H1 (cell line): ENCODE data around the gene FASN. TPM values are rescaled to one million over a fixed set of nuclear protein-coding genes. Genes with fewer than 3 reads are reported as not detected.
A peak's percentile ranks its signal among the peaks of the same experiment; 100 is the strongest.

Experiments used
- CTCF ChIA-PET: fragments of 300-600 bp; sonication (Branson Sonifier 250); formaldehyde crosslinking; loops from one replicate; lab custom pipeline; 2021; ENCODE audit not compliant: partially characterized antibody; lab: Charles Lee
- POLR2A ChIA-PET: fragments of 300-600 bp; sonication (Branson Sonifier 250); formaldehyde crosslinking; loops from one replicate; lab custom pipeline; 2021; ENCODE audit warnings: inconsistent platforms; ENCODE audit not compliant: partially characterized antibody; lab: Charles Lee
- DNase-seq, 2 experiments: peaks; one replicate each; pipeline versions ENCODE4 v3.0.0 to v3.0.0-alpha.2; 2010 to 2022; ENCODE audit warnings: low spot score in 2 of 2, low read depth in 1 of 2, mixed read lengths in 1 of 2
- FAIRE-seq: peaks from 2 replicates; lab custom pipeline; 2011; peaks lifted over from hg19 to GRCh38; lab: Jason Lieb, UNC
- H2AFZ ChIP-seq: 2 replicates; pipeline ENCODE4 v1.8.1; 2012; ENCODE audit warnings: low read length, inconsistent platforms
- H2AK5ac ChIP-seq: 2 replicates; pipeline ENCODE4 v1.6.1; 2013; ENCODE audit warnings: low read depth, low read length
- H2BK120ac ChIP-seq: replicated peaks from 2 replicates; pipeline ENCODE3; 2013; ENCODE audit warnings: low read depth, low read length, inconsistent platforms
- H2BK12ac ChIP-seq: 2 replicates; pipeline ENCODE4 v1.6.1; 2013; ENCODE audit warnings: low read depth, low read length
- H2BK15ac ChIP-seq: 2 replicates; pipeline ENCODE4 v1.6.1; 2013; ENCODE audit warnings: low read length
- H2BK20ac ChIP-seq: 2 replicates; pipeline ENCODE4 v1.6.1; 2013; ENCODE audit warnings: low read length
- H2BK5ac ChIP-seq: 2 replicates; pipeline ENCODE4 v1.6.1; 2013; ENCODE audit warnings: low read depth, low read length
- H3K14ac ChIP-seq: 2 replicates; pipeline ENCODE4 v1.6.1; 2013; ENCODE audit warnings: inconsistent platforms; ENCODE audit not compliant: insufficient read length
- H3K18ac ChIP-seq: 2 replicates; pipeline ENCODE4 v1.6.1; 2013; ENCODE audit warnings: low read length; ENCODE audit errors: extremely low read depth
- H3K23ac ChIP-seq: 2 replicates; pipeline ENCODE4 v1.6.1; 2013; ENCODE audit warnings: inconsistent platforms; ENCODE audit not compliant: insufficient read length
- H3K23me2 ChIP-seq: 2 replicates; pipeline ENCODE4 v1.6.1; 2013; ENCODE audit warnings: low read depth, low read length
- H3K27ac ChIP-seq: 2 replicates; pipeline ENCODE4 v1.6.1; 2011; ENCODE audit warnings: low read depth, low read length, inconsistent platforms
- H3K27me3 ChIP-seq, 4 experiments: replicated peaks in 1 of 4; 1 replicate in 1 of 4; 2 replicates in 3 of 4; pipeline versions ENCODE4 v1.6.1 to v1.8.1; 2011 to 2013; ENCODE audit warnings: low read length in 3 of 4, mild to moderate bottlenecking in 3 of 4, inconsistent platforms in 2 of 4, mixed read lengths in 2 of 4, moderate library complexity in 1 of 4; ENCODE audit not compliant: control insufficient read depth in 3 of 4, insufficient read depth in 3 of 4; ENCODE audit errors: extremely low read depth in 1 of 4
- H3K36me3 ChIP-seq, 4 experiments: 2 replicates each; pipeline versions ENCODE4 v1.6.1 to v1.8.1; 2011 to 2013; ENCODE audit warnings: mild to moderate bottlenecking in 4 of 4, low read length in 3 of 4, moderate library complexity in 2 of 4, control low read depth in 1 of 4, inconsistent platforms in 1 of 4; ENCODE audit not compliant: insufficient read depth in 4 of 4, control insufficient read depth in 2 of 4
- H3K4ac ChIP-seq: replicated peaks from 2 replicates; pipeline ENCODE3; 2013; ENCODE audit warnings: low read length, low read depth, mixed read lengths, inconsistent platforms; ENCODE audit not compliant: insufficient read length
- H3K4me1 ChIP-seq, 4 experiments: replicated peaks in 1 of 4; 1 replicate in 1 of 4; 2 replicates in 3 of 4; pipeline versions ENCODE4 v1.6.1 to v1.8.1; 2011 to 2013; ENCODE audit warnings: low read length in 3 of 4, inconsistent platforms in 2 of 4, mixed read lengths in 1 of 4; ENCODE audit not compliant: insufficient read depth in 4 of 4, control insufficient read depth in 3 of 4
- H3K4me2 ChIP-seq, 2 experiments: 2 replicates each; pipeline versions ENCODE4 v1.6.1 to v1.8.1; 2011 to 2013; ENCODE audit warnings: low read depth in 2 of 2, low read length in 2 of 2, control low read depth in 1 of 2, inconsistent platforms in 1 of 2, mild to moderate bottlenecking in 1 of 2; ENCODE audit not compliant: insufficient read depth in 1 of 2
- H3K4me3 ChIP-seq, 4 experiments: fragments of 200-600, 300-600 bp in 1 of 4; sonication (generic), shearing (Covaris generic), sonication (Bioruptor Twin) in 1 of 4; 2 replicates each; pipeline versions ENCODE4 v1.5.1 to v1.8.1; 2011 to 2016; ENCODE audit warnings: low read length in 4 of 4, low read depth in 3 of 4, control low read depth in 2 of 4, inconsistent platforms in 2 of 4, mild to moderate bottlenecking in 2 of 4, mixed read lengths in 1 of 4, moderate library complexity in 1 of 4; ENCODE audit not compliant: insufficient read depth in 2 of 4; ENCODE audit errors: extremely low read depth in 1 of 4
- H3K56ac ChIP-seq: replicated peaks from 2 replicates; pipeline ENCODE3; 2013; ENCODE audit warnings: low read depth, mild to moderate bottlenecking, mixed read lengths, low read length, inconsistent platforms; ENCODE audit not compliant: insufficient read length
- H3K79me1 ChIP-seq: 2 replicates; pipeline ENCODE4 v1.6.1; 2013; ENCODE audit warnings: low read depth, low read length, control low read depth
- H3K79me2 ChIP-seq, 2 experiments: 2 replicates each; pipeline versions ENCODE4 v1.6.1 to v1.8.1; 2012 to 2013; ENCODE audit warnings: low read length in 2 of 2, mild to moderate bottlenecking in 2 of 2, inconsistent platforms in 1 of 2; ENCODE audit not compliant: insufficient read depth in 2 of 2, control insufficient read depth in 1 of 2
- H3K9ac ChIP-seq, 4 experiments: replicated peaks in 1 of 4; 1 replicate in 1 of 4; 2 replicates in 3 of 4; pipeline versions ENCODE4 v1.6.1 to v1.8.1; 2011 to 2013; ENCODE audit warnings: low read depth in 3 of 4, low read length in 3 of 4, control low read depth in 2 of 4, mild to moderate bottlenecking in 2 of 4, moderate library complexity in 2 of 4, inconsistent platforms in 1 of 4; ENCODE audit errors: extremely low read depth in 1 of 4
- H3K9me3 ChIP-seq, 2 experiments: 2 replicates each; pipeline versions ENCODE4 v1.6.1 to v1.8.1; 2012 to 2013; ENCODE audit warnings: mild to moderate bottlenecking in 2 of 2, moderate library complexity in 2 of 2, control low read depth in 1 of 2, inconsistent platforms in 1 of 2, low read depth in 1 of 2, low read length in 1 of 2, mixed read lengths in 1 of 2; ENCODE audit not compliant: insufficient read depth in 2 of 2
- H4K20me1 ChIP-seq, 2 experiments: replicated peaks in 1 of 2; 2 replicates each; pipeline versions ENCODE3 to v1.8.1; 2011 to 2013; ENCODE audit warnings: inconsistent platforms in 2 of 2, low read length in 2 of 2, mild to moderate bottlenecking in 1 of 2; ENCODE audit not compliant: insufficient read depth in 2 of 2, control insufficient read depth in 1 of 2
- H4K5ac ChIP-seq: 2 replicates; pipeline ENCODE4 v1.6.1; 2013; ENCODE audit warnings: low read length, low read depth, mixed read lengths, inconsistent platforms; ENCODE audit not compliant: insufficient read length
- H4K8ac ChIP-seq: 2 replicates; pipeline ENCODE4 v1.8.0; 2013; ENCODE audit warnings: mild to moderate bottlenecking, moderate library complexity, low read length, inconsistent platforms; ENCODE audit not compliant: insufficient read depth; ENCODE audit errors: extremely low read depth
- H4K91ac ChIP-seq: replicated peaks from 2 replicates; pipeline ENCODE3; 2013; ENCODE audit warnings: low read length, mixed read lengths, inconsistent platforms; ENCODE audit not compliant: insufficient read length
- EP300 ChIP-seq, 2 experiments: IDR thresholded peaks; 1 replicate in 1 of 2; 2 replicates in 1 of 2; pipeline ENCODE4 v1.6.1; 2011 to 2012; ENCODE audit warnings: low read depth in 2 of 2, low read length in 2 of 2, mild to moderate bottlenecking in 2 of 2, borderline replicate concordance in 1 of 2, inconsistent platforms in 1 of 2, moderate library complexity in 1 of 2
- POLR2AphosphoS5 ChIP-seq: IDR thresholded peaks from 2 replicates; pipeline ENCODE4 v1.6.1; 2011; ENCODE audit warnings: low read depth, low read length
- WGBS, 2 experiments: shearing (Covaris generic) in 1 of 2; methylation state at CpG; one replicate each; pipeline versions ENCODE4 v1.1.6 to v1.1.7; 2013 to 2015; ENCODE audit warnings: low lambda C conversion rate in 2 of 2, mixed read lengths in 2 of 2, inconsistent platforms in 1 of 2, low coverage in 1 of 2, missing lambda C conversion rate in 1 of 2; ENCODE audit not compliant: insufficient replicate concordance in 2 of 2, insufficient coverage in 1 of 2, insufficient read length in 1 of 2; ENCODE audit errors: extremely low coverage in 1 of 2, missing lambda C conversion rate in 1 of 2; 5-methylcytosine and 5-hydroxymethylcytosine counted together
- polyA plus RNA-seq, 7 experiments: library from polyadenylated mRNA; depleted of rRNA in 3 of 7; stranded (reverse) in 5 of 7; unstranded in 2 of 7; fragments of >200 nt in 5 of 7; fragments of 200-250 nt in 2 of 7; gene quantifications; 1 replicate in 5 of 7; 2 replicates in 1 of 7; 4 replicates in 1 of 7; pipeline versions ENCODE4 v1.2.1 to v1.2.3, GENCODE V29; 2011 to 2013; ENCODE audit warnings: missing spikeins in 2 of 7, mixed read lengths in 2 of 7
- total RNA-seq: library from RNA; stranded (reverse); fragmentation: NEBNext Ultra II Directional; extraction: Animal tissue kit (Norgen Biotek cat#: 25700); gene quantifications from 2 replicates; pipeline ENCODE4 v1.2.1, GENCODE V29; 2021

Gene FASN
- total and polyA plus RNA-seq, 2 of the 8 experiments (the other 6 are each of a cell fraction or from before 2014, with no cell fraction given): 143 to 561 TPM

GRCh38 chr17:82084373-82085030 lies 13.5 kb downstream of the FASN start:
- no peak for FAIRE-seq
- no peaks in the 10 kb centered on the region for H3K27me3 ChIP-seq

More at GRCh38 chr17:82084373-82085030, 13.5 kb downstream of the FASN start:
- DNase-seq: no peak
- no peak overlapping the region for H3K4me2 ChIP-seq
- H3K18ac ChIP-seq: no peak overlapping the region
- H2AK5ac ChIP-seq: no peak overlapping the region
- H4K5ac ChIP-seq: no peak overlapping the region
- peaks cover 66 to 98% (median 92%) of the 10 kb centered on the region in 4 experiments for H3K36me3 ChIP-seq
- no peak overlapping the region for H2BK12ac ChIP-seq
- CTCF ChIA-PET: interaction anchor here (0.9 to 1.3 kb wide), 2 partner anchors 12 to 22 kb away, joined by 3 read pairs; no protein-coding TSS in a partner anchor
- H4K20me1 ChIP-seq: peaks cover 26 to 78% of the 10 kb centered on the region in 2 experiments
- H3K9ac ChIP-seq: no peak overlapping the region
- no peaks in the 10 kb centered on the region for H3K23me2 ChIP-seq
- H4K8ac ChIP-seq: no peak overlapping the region; the same call in 1 of the 2 replicates
- H3K4me1 ChIP-seq: no peaks in the 10 kb centered on the region
- no peak overlapping the region for H3K23ac ChIP-seq
- H3K14ac ChIP-seq: no peak overlapping the region
- no peak overlapping the region for H3K4ac ChIP-seq
- H2BK15ac ChIP-seq: no peak overlapping the region
- POLR2A ChIA-PET: interaction anchor here (0.6 to 12.5 kb wide), 9 partner anchors 4 to 68 kb away, joined by 3 to 105 read pairs (median 5); no protein-coding TSS in a partner anchor
- H2BK5ac ChIP-seq: 0 out of 2 replicates have a peak overlapping the region, but pooled peaks have one; percentile 44
- H3K79me2 ChIP-seq: no peaks in the 10 kb centered on the region
- H3K79me1 ChIP-seq: peaks cover 7% of the 10 kb centered on the region
- no peaks in the 10 kb centered on the region for H3K9me3 ChIP-seq
- no peak overlapping the region for H4K91ac ChIP-seq
- TF ChIP-seq POLR2AphosphoS5 (0 out of 2 replicates have a peak, but pooled peaks have one; percentile 2), EP300 (IDR thresholded peaks at IDR 0.05; ENCODE audit: borderline replicate concordance in 1 of 2, low read depth in 2 of 2, low read length in 2 of 2) (no peak)
- no peak overlapping the region for H2AFZ ChIP-seq
- no peak overlapping the region for H3K27ac ChIP-seq
- H3K4me3 ChIP-seq: no peak overlapping the region
- H2BK20ac ChIP-seq: no peak overlapping the region
- no peak overlapping the region for H2BK120ac ChIP-seq
- no peak overlapping the region for H3K56ac ChIP-seq
- 90% methylated on average over 22 of the region's 31 CpGs; no CpG with 5 or more reads in 1 of the 2 experiments for WGBS, 2 experiments
